K562 (cell line): ENCODE data around the gene PPP4C. TPM values are rescaled to one million over a fixed set of nuclear protein-coding genes. Genes with fewer than 3 reads are reported as not detected.

Source experiments
- ARID4B ChIP-seq: sonication (generic); formaldehyde crosslinking; IDR thresholded peaks from 2 replicates; pipeline ENCODE4 v1.8.0; 2022; ENCODE audit warnings: mild to moderate bottlenecking, missing genetic modification reagents
- CBFA2T2 ChIP-seq: fragments of 450-650 bp; conservative IDR thresholded peaks from 2 replicates; pipeline ENCODE4 v1.6.1; 2017; ENCODE audit warnings: mild to moderate bottlenecking
- CREM ChIP-seq: IDR thresholded peaks from 2 replicates; pipeline ENCODE4 v1.6.1; 2014; ENCODE audit warnings: antibody characterized with exemption, low read depth
- DPF2 ChIP-seq: fragments of 450-650 bp; IDR thresholded peaks from 2 replicates; pipeline ENCODE4 v1.6.1; 2016
- NCOR1 ChIP-seq: fragments of 450-650 bp; IDR thresholded peaks from 2 replicates; pipeline ENCODE4 v1.6.1; 2016; ENCODE audit warnings: mild to moderate bottlenecking, moderate library complexity
- PKNOX1 ChIP-seq: fragments of 450-650 bp; IDR thresholded peaks from 2 replicates; pipeline ENCODE4 v1.6.1; 2016
- RFX1 ChIP-seq: fragments of 450-650 bp; IDR thresholded peaks from 2 replicates; pipeline ENCODE4 v1.6.1; 2016; ENCODE audit warnings: mild to moderate bottlenecking, moderate library complexity
- SRSF1 ChIP-seq: fragments of 200-400 bp; formaldehyde crosslinking; IDR thresholded peaks from 2 replicates; pipeline ENCODE4 v1.6.1; 2017; ENCODE audit warnings: mild to moderate bottlenecking, low read depth, low read length, moderate library complexity
- SRSF7 ChIP-seq: fragments of 200-400 bp; formaldehyde crosslinking; optimal IDR thresholded peaks from 2 replicates; pipeline ENCODE3; 2017; ENCODE audit warnings: mild to moderate bottlenecking, low read depth, low read length
- TEAD4 ChIP-seq, 2 experiments: sonication (generic) in 1 of 2; formaldehyde crosslinking in 1 of 2; IDR thresholded peaks; 2 replicates each; pipeline versions ENCODE4 v1.6.1 to v1.8.0; 2012 to 2022; ENCODE audit warnings: borderline replicate concordance in 1 of 2, inconsistent platforms in 1 of 2, low read length in 1 of 2, mild to moderate bottlenecking in 1 of 2, missing genetic modification reagents in 1 of 2
- TFAP4 ChIP-seq: sonication (generic); formaldehyde crosslinking; IDR thresholded peaks from 2 replicates; pipeline ENCODE4 v1.8.0; 2022; ENCODE audit warnings: missing genetic modification reagents, mild to moderate bottlenecking, moderate library complexity, borderline replicate concordance
- ZBTB5 ChIP-seq: fragments of 450-650 bp; IDR thresholded peaks from 2 replicates; pipeline ENCODE4 v1.6.1; 2017; ENCODE audit warnings: antibody characterized with exemption
- ZNF274 ChIP-seq: IDR thresholded peaks from 2 replicates; pipeline ENCODE4 v1.6.1; 2011; ENCODE audit warnings: low read depth, mild to moderate bottlenecking, low read length, moderate library complexity, borderline replicate concordance
- polyA plus RNA-seq, 8 experiments: library from polyadenylated mRNA; depleted of rRNA in 4 of 8; stranded (reverse) in 5 of 8; unstranded in 3 of 8; fragments of >200 nt; fragmentation: Nextera tagmentation in 2 of 8; fragmentation: Illumina TruSeq in 1 of 8; extraction: Ambion mirVana in 2 of 8; extraction: Trizol in 1 of 8; gene quantifications; 2 replicates each; pipeline versions ENCODE4 v1.2.1 to v1.2.3, GENCODE V29; 2011 to 2014; ENCODE audit warnings: inconsistent platforms in 1 of 8, missing spikeins in 1 of 8
- total RNA-seq, 7 experiments: library from RNA; depleted of rRNA in 6 of 7; stranded (reverse); fragments of >200 nt in 6 of 7; fragmentation: Illumina TruSeq in 2 of 7; extraction: Trizol in 2 of 7; gene quantifications; 2 replicates each; pipeline versions ENCODE4 v1.2.1 to v1.2.3, GENCODE V29; 2011 to 2021; ENCODE audit warnings: low replicate concordance in 1 of 7
- TF ChIP-seq, protein P1 (sequence below): fragments of 250-450 bp; sonication (Bioruptor Pico); IDR thresholded peaks from 2 replicates; pipeline ENCODE4 v1.5.0; 2021

PPP4C gene
- total and polyA plus RNA-seq, 9 of the 15 experiments (the other 6 are each of a cell fraction or from before 2014, with no cell fraction given), result 3.5 to 183 (median 131) TPM

- TF ChIP-seq CREM (0 out of 2 replicates have a peak, but pooled peaks have one; percentile 8), CBFA2T2 (peak; percentile 54), TEAD4 (IDR thresholded peaks at IDR 0.05; ENCODE audit: low read length) (peak; percentile 34), TEAD4 (CRISPR knock-in tag; IDR thresholded peaks at IDR 0.05; ENCODE audit: borderline replicate concordance) (no peak), ZNF274 (no peak), SRSF1 (no peak), TFAP4 (CRISPR knock-in tag) (peak; percentile 80), PKNOX1 (0 out of 2 replicates have a peak, but pooled peaks have one; percentile 32), NCOR1 (peak; percentile 40; the same call in 1 of the 2 replicates), RFX1 (no peak), ZBTB5 (no peak), SRSF7 (no peak), DPF2 (0 out of 2 replicates have a peak, but pooled peaks have one; percentile 31), ARID4B (no peak)
- TF ChIP-seq, protein P1, sequence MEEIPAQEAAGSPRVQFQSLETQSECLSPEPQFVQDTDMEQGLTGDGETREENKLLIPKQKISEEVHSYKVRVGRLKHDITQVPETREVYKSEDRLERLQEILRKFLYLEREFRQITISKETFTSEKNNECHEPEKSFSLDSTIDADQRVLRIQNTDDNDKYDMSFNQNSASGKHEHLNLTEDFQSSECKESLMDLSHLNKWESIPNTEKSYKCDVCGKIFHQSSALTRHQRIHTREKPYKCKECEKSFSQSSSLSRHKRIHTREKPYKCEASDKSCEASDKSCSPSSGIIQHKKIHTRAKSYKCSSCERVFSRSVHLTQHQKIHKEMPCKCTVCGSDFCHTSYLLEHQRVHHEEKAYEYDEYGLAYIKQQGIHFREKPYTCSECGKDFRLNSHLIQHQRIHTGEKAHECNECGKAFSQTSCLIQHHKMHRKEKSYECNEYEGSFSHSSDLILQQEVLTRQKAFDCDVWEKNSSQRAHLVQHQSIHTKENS, result no peak
Observed at GRCh38 chr16:30060836-30061554, 14.8 kb upstream of the PPP4C start (continued).
